ENCODE measurements around the gene MAN2C1.

Gene MAN2C1

GRCh38 chr15:75309711-75310110, 58.7 kb downstream of the MAN2C1 start:
- H3K27me3 Mint-ChIP-seq (ENCODE audit: low read depth) = peaks cover 59% of the 10 kb centered on the region
- H3K4me3 Mint-ChIP-seq = no peak overlapping the region
- no peaks in the 10 kb centered on the region for H3K9me3 Mint-ChIP-seq
- no peak for TF ChIP-seq CTCF (IDR thresholded peaks at IDR 0.05; ENCODE audit: unreplicated experiment in 3 of 3)
- H3K27ac Mint-ChIP-seq = no peak overlapping the region
- H3K36me3 Mint-ChIP-seq (ENCODE audit: low read depth) = no peaks in the 10 kb centered on the region
- H3K4me1 Mint-ChIP-seq = no peaks in the 10 kb centered on the region

GRCh38 chr15:75307778-75308390, 60.5 kb downstream of the MAN2C1 start:
- no peaks in the 10 kb centered on the region for H3K9me3 Mint-ChIP-seq
- no peak overlapping the region for H3K4me3 Mint-ChIP-seq
- peak in 2 of 3 experiments; percentile 17 to 47 for TF ChIP-seq CTCF (IDR thresholded peaks at IDR 0.05; ENCODE audit: unreplicated experiment in 3 of 3)
- no peaks in the 10 kb centered on the region for H3K36me3 Mint-ChIP-seq (ENCODE audit: low read depth)
- no peaks in the 10 kb centered on the region for H3K4me1 Mint-ChIP-seq
- H3K27ac Mint-ChIP-seq = no peak overlapping the region
- H3K27me3 Mint-ChIP-seq (ENCODE audit: low read depth) = peaks cover 68% of the 10 kb centered on the region

- peaks cover 64% of the 10 kb centered on the region for H3K27me3 Mint-ChIP-seq (ENCODE audit: low read depth)
- no peak for TF ChIP-seq CTCF (IDR thresholded peaks at IDR 0.05; ENCODE audit: unreplicated experiment in 3 of 3)
- H3K9me3 Mint-ChIP-seq = no peaks in the 10 kb centered on the region
- H3K36me3 Mint-ChIP-seq (ENCODE audit: low read depth) = no peaks in the 10 kb centered on the region
- no peak overlapping the region for H3K27ac Mint-ChIP-seq
- no peaks in the 10 kb centered on the region for H3K4me1 Mint-ChIP-seq
- no peak overlapping the region for H3K4me3 Mint-ChIP-seq
Observed at GRCh38 chr15:75306188-75306587, 62.2 kb downstream of the MAN2C1 start.
